Activated naive CD8-positive, alpha-beta T cell treated with anti-CD3 and anti-CD28 coated beads, Interleukin-2, amount 50 U/mL, for 16 hours (primary cell): ENCODE measurements around the gene C1S.

Source experiments
- DNase-seq: peaks from one replicate; pipeline ENCODE4 v3.0.0-alpha.2; 2020; ENCODE audit warnings: low read depth, low spot score

C1S gene

DNA sequence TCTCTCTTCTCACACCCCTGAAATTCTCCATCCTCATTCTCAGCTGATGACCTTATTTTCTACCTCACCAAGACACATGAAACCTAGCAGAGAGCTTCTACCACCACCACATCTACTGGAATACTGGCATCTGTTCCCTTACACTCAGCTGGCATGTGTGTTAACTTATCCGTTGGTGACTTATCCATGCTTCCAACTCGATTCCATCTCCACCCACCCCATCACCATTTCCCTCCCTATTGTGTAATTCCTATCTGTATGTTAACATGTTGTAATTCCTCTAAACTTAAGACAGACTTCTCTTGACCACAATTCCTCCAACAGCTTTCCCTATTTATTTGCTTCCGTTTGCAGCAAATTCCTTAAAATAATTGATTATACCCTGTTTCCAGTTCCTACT, 15.4 kb downstream of the C1S start:
- DNase-seq: no peak

DNA sequence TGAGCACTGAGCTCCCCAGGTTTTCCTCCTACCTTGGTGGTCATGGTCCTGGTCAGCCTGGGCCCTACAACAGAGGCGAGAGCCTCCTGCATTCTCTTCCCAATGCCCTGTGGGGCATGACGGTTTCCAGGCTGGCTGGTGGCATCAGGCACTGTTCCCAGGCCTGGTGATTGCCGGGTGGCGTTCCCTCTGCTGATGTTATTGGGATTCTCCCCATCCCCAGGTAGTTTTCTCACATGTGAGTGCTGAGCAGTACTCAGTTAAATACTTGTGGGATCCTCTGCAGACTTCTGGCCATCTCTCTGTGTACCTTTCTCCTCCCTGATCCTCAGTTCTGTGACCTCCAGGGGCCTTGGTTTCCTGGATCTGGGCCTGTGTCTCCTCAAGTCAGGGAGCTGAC, 16.0 kb downstream of the C1S start:
- no peak for DNase-seq

- DNase-seq: no peak
Measured at GRCh38 chr12:7078163-7078562, 17.6 kb downstream of the C1S start.

- no peak for DNase-seq
Measured at GRCh38 chr12:7079826-7080125, 19.3 kb downstream of the C1S start.

DNA sequence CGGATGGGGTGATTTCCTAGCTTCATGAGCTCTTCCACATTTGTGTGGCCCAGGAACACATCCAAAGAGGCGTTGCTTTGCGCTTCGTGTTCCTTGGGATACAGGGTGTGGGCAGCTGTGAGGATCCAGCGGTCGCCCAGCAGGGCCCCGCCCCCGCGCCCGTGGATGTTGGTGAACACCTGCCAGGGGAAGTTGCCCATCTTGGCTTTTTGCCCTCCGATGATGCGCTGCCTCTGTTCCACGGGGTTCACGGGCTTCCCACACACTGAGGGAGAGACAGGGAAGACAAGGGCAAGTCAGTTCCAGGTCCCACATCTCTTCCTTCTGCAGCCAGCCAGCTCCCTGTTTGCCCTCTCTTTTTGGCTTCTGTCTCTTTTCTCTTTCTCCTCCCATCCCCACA, 20.5 kb downstream of the C1S start:
- no peak for DNase-seq

DNA sequence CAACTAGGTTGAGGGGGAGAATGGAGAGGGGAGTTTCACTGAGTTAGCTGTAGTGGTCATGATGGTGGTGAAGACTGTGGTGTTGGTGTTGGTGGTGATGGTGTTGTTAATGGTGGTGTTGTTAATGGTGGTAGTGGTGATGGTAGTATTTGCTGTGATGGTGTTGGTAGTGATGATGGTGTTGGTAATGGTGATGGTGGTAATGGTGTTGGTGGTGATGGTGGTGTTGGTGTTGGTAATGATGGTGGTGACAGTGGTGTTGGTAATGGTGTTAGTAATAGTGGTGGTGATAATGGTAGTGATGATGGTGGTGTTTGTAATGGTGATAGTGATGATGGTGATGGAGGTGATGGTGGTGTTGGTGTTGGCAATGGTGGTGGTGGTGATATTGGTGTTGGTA, 22.6 kb downstream of the C1S start:
- no peak for DNase-seq

- DNase-seq: no peak
Measured at GRCh38 chr12:7089196-7089871, 28.8 kb downstream of the C1S start.

DNA sequence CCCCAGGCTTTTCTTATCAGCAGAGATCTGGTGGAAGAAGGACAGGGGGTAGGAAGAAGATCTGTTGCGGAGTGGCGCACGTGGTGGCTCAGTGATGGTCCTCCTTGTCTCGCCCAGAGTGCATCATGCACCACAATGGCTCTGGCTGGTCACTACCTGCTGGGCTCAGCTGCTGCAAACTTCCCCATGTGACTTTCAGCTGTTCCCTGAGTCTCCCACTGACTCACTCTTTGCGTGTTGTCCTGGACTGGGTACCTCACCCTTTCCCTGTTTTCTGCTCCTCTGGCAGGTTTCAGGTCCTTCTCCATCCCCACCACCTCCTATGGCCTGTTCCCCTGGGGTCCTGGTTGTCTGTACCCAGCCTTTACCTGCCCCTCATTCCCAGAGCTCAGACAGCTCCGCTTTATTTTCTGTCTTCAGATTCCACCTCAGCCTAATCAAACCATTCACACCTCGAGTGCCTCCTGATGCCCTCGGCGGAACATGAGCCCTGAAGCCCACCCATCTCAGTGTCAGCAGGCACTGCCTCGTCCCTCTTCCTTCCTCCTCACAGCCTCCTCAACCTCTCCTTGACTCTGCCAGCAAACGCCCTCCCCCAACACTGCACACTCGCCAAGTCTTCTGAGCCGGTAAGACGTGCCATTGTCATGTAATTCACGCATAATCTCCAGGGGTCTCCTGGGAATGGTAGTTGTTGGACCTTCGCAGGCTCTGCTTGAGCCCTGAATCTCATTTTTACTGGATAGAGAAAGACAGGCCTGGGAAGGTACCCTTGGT, 29.9 kb downstream of the C1S start:
- DNase-seq: no peak

- no peak for DNase-seq
Measured at GRCh38 chr12:7091171-7091570, 30.7 kb downstream of the C1S start.

DNA sequence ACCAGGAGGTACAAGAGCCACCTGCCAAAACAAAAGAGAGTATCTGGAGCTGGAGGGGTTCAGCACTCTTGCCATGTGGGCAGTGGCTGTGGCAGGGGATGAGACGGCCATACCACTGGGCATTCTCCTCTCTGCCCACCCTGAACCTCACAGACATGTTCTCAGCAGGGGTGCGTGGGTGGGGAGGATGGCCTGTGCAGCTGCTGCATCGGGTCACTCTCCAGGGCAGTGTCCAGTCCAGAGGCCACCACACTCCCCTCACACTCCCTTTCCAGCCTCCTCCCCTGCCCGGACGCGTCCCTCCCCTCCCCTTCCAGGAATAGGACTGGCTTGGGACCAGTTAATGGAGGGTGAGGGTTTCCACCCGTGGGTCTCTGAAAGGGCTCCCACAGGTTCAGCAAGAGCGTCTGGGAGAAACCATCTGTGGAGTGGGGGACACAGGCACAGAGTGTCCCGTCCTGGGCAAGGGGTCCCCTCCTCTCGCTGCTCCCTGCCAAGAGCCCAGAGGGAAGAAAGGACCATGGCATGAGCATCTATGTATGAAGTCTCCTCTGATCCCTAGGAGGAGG, 31.2 kb downstream of the C1S start:
- DNase-seq: no peak

GRCh38 chr12:7092229-7092985, 31.9 kb downstream of the C1S start, which contains the start of gene C1R:
Gene C1R, minus strand, starts transcription at chr12:7092445. Its CDS starts 57 bp downstream, at chr12:7092388.
- DNase-seq: peak; percentile 49

DNA sequence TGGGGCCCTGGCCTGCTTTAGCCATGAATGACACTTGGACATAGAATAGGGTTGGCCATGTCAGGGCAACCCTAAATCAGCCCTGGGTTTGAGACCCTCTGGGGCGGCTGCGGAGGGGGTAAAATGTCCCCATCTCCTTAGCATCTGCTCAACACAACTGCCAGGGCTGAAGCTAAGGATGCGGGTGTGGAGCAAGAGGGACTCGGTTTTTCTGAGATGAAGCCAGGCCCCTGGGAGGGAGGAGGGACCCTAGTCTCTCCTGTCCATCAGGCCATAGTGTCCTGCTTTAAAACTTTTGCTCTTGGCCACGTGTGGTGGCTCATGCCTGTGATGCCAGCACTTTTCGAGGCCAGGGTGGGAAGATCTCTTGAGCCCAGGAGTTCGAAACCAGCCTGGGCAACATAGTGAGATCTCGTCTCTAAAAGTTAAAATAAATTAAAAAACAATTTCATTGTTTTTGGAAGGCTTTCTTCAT, 32.5 kb downstream of the C1S start:
- no peak for DNase-seq

DNA sequence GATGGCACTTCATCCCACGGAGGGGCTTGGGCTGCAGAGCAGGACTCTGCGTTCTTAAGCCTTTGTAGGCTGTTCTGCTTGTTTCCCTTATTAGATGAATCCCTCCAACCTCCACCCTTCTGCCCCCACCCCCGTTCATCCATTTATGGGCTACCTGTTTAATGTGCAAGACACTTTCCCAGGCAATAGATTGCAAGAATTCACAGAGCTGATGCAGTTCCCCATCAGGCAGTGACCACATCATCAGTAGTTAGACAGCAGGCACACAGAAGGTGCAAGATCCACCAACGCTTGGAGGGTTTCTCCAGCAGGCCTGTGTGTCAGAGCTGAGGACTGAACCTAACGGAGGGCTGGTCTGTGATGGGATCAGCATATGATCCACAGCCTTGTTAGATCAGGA, 33.0 kb downstream of the C1S start:
- DNase-seq: no peak

DNA sequence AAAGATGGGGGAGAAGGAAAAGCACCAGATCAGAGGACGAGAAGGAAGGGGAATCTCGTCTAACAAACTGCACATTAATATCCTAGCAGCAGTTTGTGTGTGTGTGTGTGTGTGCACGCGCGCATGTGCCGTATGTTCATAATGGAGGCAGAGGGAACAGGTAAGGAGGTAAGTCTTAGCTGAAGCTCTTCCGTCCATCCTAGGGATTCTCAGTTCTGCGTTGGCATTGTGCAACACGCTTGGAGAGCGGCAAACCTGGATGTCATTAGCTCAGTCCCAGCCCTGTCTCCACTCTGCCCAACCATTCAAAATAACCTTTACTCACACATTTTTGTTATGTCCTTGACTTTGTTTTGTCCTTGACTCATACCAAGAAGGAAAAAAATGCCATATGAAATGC, 33.4 kb downstream of the C1S start:
- DNase-seq: no peak

GRCh38 chr12:7096006-7096932, 35.8 kb downstream of the C1S start:
- no peak for DNase-seq

DNA sequence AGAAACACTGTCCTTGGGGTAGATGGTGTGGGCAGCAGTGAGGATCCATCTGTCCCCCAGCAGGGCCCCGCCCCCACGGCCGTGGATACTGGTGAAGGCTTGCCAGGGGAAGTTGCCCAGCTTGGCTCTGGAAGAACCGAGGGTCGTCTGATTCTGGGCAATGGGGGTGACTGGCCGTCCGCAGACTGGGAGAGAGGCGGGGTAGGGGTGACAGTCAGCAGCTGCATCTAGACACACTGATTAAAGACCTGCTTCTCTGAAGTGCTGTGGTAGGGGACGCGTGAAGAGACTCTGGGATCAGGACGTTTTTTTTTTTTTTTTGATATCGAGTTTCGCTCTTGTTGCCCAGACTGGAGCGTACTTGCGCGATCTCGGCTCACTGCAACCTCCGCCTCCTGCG, 36.5 kb downstream of the C1S start:
- no peak for DNase-seq

DNA sequence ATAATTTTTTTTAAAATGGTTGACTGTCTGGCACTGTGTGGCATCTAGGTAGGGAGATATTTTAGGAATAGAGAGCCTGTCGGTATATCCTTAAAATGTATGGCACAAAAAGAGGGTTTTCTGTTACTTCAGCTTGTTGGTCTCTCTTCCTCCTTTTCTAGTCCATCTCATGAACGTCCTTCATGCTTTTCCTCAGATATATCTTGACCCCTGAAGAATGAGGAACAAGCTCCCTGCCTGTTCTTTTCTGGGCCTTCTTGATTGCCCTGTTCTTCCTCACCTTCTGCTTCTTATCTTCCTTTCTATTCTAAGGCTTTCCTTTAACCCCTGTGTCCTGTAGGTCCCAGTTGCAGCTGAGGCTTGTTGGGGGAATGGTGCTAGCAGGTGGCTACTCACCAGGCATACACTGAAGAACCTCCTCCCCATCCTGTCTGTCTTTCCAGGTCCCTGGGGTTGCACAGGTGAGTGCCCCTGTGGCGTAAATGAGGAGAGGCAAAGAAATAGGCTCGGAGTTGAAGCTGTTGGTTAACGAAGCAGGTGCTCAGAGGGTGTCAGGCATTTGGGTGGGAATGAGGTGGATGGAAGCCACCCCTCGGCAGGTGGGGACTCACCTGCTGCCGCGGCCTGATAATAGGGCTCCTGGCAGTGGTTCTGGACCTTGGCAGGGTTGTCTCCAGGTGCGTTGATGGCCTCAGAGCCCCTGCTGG, 38.9 kb downstream of the C1S start:
- DNase-seq: no peak

DNA sequence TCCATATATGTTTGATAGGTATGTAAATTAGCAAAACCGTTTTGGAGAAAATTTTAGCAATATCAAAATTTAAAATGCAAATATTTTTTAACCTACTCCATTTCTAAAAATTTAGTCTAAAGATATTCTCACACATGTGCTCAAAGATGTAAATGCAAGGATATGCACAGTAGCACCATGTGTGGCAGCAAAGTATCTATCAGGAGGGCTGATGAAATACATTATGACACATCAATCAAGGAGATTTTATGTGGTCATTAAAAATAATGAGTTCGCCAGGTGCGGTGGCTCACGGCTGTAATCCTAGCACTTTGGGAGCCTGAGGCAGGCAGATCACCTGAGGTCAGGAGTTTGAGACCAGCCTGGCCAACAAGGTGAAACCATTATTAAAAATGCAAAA, 39.7 kb downstream of the C1S start:
- no peak for DNase-seq

- no peak for DNase-seq
Measured at GRCh38 chr12:7101047-7101693, 40.7 kb downstream of the C1S start.

GRCh38 chr12:7101694-7102131, 41.2 kb downstream of the C1S start:
- DNase-seq: no peak
